Body of pancreas (tissue), 4 donors: ENCODE results near the gene REM2.

Source experiments
- CTCF ChIP-seq, 7 experiments: fragments of 450-650 bp in 4 of 7; fragments of 200-600 bp in 3 of 7; sonication (generic) in 3 of 7; IDR thresholded peaks; one replicate each; pipeline ENCODE4 v1.5.1; 2016 to 2019; ENCODE audit warnings: antibody characterized with exemption in 7 of 7
- POLR2A ChIP-seq, 3 donors: fragments of 450-650 bp; IDR thresholded peaks; one replicate each; pipeline ENCODE4 v1.6.1; 2016; ENCODE audit warnings: antibody characterized with exemption in 3 of 3, mild to moderate bottlenecking in 2 of 3

GRCh38 chr14:22920697-22921096 is 37.7 kb downstream of the REM2 start:
- TF ChIP-seq CTCF (IDR thresholded peaks at IDR 0.05) (no peak), POLR2A (IDR thresholded peaks at IDR 0.05) (no peak)
